SIG-M5 treated with dmso at 0.1 percent for 504 hours (cell line): ENCODE data around the gene MCF2L.

ENCODE experiments used
- DNase-seq: peaks from one replicate; lab custom pipeline; 2025; ENCODE audit not compliant: unreplicated experiment; lab: John Stamatoyannopoulos, UW

Gene MCF2L

GRCh38 chr13:113121183-113121927 lies 152.3 kb downstream of the MCF2L start:
- DNase-seq = no peak

- DNase-seq = no peak
Observed at GRCh38 chr13:113121928-113122471, 153.0 kb downstream of the MCF2L start.

- DNase-seq = no peak
Observed at GRCh38 chr13:113122550-113123225, 153.7 kb downstream of the MCF2L start, which contains the start of gene F10. F10 (plus strand) TSS chr13:113122799; CDS start chr13:113122856, 57 bp downstream.

GRCh38 chr13:113123226-113124201 lies 154.5 kb downstream of the MCF2L start:
- no peak for DNase-seq

DNA sequence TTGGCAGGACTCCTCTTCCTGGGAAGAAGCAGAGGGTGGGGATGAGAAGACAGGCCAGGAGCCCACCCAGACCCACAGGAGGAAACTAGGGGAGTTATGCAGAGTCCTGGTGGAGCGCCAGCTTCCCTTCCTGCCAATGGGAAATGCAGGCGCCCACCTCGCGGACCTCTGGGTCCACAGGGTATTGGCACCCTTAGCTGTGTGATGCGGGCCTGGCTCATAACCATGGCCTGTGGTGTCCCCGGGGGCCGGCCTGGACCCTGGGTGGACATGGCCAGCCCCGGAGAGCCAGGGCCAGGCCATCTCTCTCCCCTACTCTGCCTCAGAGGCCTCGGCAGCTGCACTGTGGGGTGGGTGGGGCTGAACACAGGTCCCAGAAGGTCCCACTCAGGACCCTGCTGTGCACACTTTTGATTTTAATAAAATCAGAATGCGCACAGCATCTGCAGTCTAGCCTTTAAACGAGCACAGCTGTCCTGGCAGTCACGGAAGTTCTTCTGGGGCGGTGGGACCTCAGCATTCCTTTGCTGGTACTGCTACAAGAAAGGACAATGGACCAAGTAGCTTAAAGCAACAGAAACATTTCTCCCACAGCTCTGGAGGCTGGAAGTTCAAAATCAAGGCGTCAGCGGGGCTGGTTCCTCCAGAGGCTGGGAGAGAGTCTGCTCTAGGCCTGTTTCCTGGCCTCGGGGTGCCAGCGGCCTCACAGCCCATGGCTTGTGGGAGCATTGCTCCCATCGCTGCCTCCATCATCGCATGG lies 155.4 kb downstream of the MCF2L start:
- DNase-seq = no peak

GRCh38 chr13:113125506-113126264 lies 156.7 kb downstream of the MCF2L start:
- no peak for DNase-seq

DNA sequence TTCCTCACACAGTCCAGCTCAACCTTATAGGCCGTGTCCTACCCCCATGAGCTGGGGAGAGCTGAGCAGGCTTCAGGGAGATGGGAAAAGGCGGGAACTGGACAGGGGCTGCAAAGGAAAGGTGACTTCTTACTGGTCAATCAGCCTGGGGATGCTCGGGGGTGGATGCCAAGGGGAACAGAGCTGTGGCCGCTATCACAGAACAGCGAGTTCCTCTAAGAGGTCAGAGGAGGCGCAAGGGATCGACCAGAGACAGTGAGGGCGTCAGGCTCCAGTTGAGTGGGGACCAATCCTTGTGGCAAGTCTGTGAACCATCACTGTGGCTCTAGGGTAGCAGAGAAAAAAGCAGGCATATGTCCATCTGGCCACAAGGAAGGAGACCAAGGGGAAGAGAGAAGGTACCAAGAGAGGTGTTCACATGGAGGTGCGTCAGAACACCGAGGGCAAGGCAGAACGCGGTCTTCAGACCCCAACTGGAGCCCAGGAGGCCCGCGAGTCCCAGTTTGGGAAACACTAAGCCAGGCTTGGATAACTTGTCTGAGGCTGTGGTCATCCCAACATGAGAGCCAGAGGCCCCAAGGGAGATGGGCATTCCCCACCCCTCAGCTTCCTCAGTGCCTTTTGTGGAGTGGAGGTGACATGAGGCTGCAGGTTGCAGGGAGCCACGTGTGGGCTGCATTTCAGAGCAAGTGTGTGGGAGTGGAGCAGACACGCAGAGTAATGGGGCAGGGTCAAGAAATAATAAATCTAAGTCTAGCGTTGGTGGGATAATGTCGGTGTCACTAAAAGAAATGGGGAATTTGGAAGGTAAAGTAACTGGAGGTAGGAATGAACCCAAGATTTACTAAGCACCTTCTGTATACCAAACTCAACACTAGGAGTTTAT lies 157.5 kb downstream of the MCF2L start:
- DNase-seq = no peak

DNA sequence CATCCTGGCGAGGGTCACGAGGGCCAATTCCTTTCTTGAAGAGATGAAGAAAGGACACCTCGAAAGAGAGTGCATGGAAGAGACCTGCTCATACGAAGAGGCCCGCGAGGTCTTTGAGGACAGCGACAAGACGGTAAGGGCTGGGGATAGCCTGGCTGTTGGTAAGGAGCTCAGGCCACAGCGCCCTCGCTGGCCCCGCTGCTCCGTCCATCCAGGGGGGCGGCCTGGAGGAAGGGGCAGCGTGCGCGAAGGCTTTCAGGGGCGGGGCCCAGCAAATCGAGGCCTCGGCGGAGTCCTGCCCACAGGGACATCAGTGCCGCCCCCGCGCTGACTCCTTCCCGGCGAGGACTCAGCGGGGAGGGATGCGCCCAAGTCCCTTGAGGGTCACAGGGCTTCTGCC lies 160.5 kb downstream of the MCF2L start:
- no peak for DNase-seq

- DNase-seq = no peak
Observed at GRCh38 chr13:113129921-113130750, 161.1 kb downstream of the MCF2L start.

GRCh38 chr13:113135281-113135760 lies 166.3 kb downstream of the MCF2L start:
- no peak for DNase-seq

GRCh38 chr13:113137691-113138298 lies 168.8 kb downstream of the MCF2L start:
- DNase-seq = no peak

DNA sequence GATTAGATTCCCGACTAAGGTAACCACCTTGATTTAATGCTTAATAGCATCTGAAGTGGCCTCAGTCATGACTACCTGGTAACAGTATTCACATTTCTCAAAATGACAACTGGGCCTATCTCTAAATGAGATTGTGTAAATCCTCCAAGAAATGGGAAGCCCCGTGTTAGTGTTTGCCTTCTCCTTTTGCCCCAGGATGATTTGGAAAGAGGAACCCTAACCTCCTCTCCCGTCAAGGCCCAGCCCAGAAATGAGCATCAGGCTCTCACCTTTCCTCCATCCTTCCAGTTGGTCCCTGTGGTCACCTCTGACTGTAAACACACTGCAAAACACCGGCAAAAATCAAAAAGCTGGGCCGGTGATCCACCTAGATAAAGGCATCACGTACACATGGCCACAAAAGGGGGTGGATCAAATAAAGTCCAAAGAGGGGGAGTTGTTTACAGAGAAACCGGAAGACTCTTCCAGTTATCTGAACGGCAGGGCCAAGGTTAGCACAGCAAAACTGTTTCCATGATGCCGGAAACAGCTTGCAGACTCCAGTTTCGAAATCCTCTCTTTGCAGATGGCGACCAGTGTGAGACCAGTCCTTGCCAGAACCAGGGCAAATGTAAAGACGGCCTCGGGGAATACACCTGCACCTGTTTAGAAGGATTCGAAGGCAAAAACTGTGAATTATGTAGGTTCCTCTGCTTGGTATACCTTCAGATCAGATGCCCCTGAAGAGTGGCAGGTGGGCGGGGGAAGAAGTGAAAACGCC lies 170.0 kb downstream of the MCF2L start:
- DNase-seq = no peak

DNA sequence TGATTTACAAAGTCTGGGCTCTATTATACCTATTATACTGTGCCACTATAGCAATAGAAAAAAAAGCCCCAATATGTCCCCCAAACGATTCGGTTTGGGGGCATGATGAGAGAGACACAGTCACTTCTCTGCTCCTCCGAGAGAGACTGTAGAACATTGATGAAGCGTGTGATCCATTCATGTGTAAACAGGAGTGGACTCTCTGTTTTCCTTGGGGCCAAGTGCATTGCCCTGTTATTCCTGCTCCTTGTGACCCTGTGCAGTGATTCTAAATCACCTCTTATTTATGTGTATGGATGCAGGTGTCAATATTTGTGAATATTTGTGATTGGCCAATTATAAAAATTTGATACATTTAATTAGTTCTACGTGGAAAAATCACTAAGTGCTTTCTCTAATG lies 170.6 kb downstream of the MCF2L start:
- DNase-seq = no peak

GRCh38 chr13:113140677-113141600 lies 171.9 kb downstream of the MCF2L start:
- no peak for DNase-seq

- no peak for DNase-seq
Observed at GRCh38 chr13:113141601-113141970, 172.6 kb downstream of the MCF2L start.
